Measurements from ENCODE around the gene DGCR6. TPM values are rescaled to one million over a fixed set of nuclear protein-coding genes. Genes with fewer than 3 reads are reported as not detected.

The DGCR6 gene
- total RNA-seq, 1 donor from 2014 or later, result 6.0 TPM

GRCh38 chr22:18925368-18926064, 19.4 kb downstream of the DGCR6 start:
- Mint-ChIP-seq H3K27ac (no peak overlapping the region), H3K9me3 (no peaks in the 10 kb centered on the region), H3K36me3 (no peaks in the 10 kb centered on the region), H3K4me1 (no peaks in the 10 kb centered on the region), H3K27me3 (ENCODE audit: low read depth) (no peaks in the 10 kb centered on the region), H3K4me3 (no peak overlapping the region)
- TF ChIP-seq CTCF (IDR thresholded peaks at IDR 0.05; ENCODE audit: unreplicated experiment), result no peak
- DNase-seq (ENCODE audit: low spot score in 2 of 2, unreplicated experiment in 2 of 2), result no peak

DNA sequence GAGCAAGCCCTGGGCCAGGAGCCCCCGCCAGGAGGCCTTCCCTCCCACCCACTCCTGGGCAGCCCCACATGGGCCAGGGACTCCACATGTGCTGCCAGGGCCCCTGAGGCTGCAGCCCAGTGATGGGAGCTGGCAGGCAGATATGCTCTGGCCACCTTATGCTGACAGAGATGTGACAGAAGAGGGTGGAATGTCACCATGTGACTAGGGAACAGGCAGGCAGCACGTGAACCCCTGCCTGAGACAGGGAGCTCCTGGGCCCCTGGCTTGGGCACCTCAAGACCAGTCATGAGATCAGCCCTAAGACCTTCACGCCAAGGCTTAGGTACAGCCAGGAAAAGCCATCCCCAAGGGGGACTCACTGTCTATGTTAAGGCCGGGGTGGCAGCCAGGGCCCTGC, 20.9 kb downstream of the DGCR6 start:
- no peaks in the 10 kb centered on the region for H3K36me3 Mint-ChIP-seq
- no peak overlapping the region for H3K4me3 Mint-ChIP-seq
- H3K27ac Mint-ChIP-seq, result no peak overlapping the region
- H3K4me1 Mint-ChIP-seq, result no peaks in the 10 kb centered on the region
- H3K9me3 Mint-ChIP-seq, result no peaks in the 10 kb centered on the region
- H3K27me3 Mint-ChIP-seq (ENCODE audit: low read depth), result no peaks in the 10 kb centered on the region
- no peak for DNase-seq (ENCODE audit: low spot score in 2 of 2, unreplicated experiment in 2 of 2)
- TF ChIP-seq CTCF (IDR thresholded peaks at IDR 0.05; ENCODE audit: unreplicated experiment), result no peak

DNA sequence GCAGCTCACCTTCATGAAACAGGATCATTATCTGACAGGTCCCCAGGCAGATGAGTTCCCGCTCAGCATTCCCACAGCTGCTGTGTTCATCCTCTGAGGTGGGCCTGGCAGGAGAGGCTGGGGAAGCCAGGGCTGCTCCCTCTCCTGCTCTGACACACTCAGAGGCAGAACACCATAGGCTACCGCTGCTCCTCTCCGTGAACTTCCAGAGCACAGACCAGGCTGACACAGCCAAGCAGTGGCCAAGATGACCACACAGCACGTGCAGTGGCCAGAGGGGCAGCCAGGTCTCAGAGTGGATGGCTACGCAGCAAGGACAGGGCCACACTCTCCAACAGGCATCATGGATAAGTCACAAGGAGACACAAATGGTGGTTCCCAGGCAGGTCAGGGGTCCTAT, 21.5 kb downstream of the DGCR6 start:
- Mint-ChIP-seq H3K36me3 (no peaks in the 10 kb centered on the region), H3K27me3 (ENCODE audit: low read depth) (no peaks in the 10 kb centered on the region), H3K27ac (no peak overlapping the region), H3K9me3 (no peaks in the 10 kb centered on the region), H3K4me3 (no peak overlapping the region), H3K4me1 (no peaks in the 10 kb centered on the region)
- TF ChIP-seq CTCF (IDR thresholded peaks at IDR 0.05; ENCODE audit: unreplicated experiment), result no peak
- no peak for DNase-seq (ENCODE audit: low spot score in 2 of 2, unreplicated experiment in 2 of 2)

DNA sequence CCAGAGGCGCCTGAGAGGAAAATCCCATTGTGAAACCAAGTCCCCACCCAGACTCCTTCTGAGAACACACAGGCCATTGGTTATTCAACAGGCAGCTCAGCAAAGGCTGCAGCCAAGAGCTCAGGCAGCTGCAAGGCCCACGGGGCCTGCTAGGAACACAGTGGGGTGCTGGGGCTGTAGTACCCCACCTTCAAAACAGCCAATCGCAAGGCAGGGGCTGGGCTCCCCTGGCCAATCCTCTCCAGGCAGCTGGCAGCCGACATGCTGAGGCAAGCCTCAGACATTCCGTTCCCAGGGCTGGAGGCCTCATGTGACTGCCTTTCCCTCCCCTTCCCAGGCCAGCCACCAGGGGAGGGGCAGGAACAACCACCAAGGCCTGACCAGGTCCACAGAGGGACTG, 23.3 kb downstream of the DGCR6 start:
- Mint-ChIP-seq H3K27me3 (ENCODE audit: low read depth) (no peaks in the 10 kb centered on the region), H3K4me1 (no peaks in the 10 kb centered on the region), H3K4me3 (no peak overlapping the region), H3K27ac (no peak overlapping the region), H3K9me3 (no peaks in the 10 kb centered on the region), H3K36me3 (no peaks in the 10 kb centered on the region)
- DNase-seq (ENCODE audit: low spot score in 2 of 2, unreplicated experiment in 2 of 2), result no peak
- no peak for TF ChIP-seq CTCF (IDR thresholded peaks at IDR 0.05; ENCODE audit: unreplicated experiment)

DNA sequence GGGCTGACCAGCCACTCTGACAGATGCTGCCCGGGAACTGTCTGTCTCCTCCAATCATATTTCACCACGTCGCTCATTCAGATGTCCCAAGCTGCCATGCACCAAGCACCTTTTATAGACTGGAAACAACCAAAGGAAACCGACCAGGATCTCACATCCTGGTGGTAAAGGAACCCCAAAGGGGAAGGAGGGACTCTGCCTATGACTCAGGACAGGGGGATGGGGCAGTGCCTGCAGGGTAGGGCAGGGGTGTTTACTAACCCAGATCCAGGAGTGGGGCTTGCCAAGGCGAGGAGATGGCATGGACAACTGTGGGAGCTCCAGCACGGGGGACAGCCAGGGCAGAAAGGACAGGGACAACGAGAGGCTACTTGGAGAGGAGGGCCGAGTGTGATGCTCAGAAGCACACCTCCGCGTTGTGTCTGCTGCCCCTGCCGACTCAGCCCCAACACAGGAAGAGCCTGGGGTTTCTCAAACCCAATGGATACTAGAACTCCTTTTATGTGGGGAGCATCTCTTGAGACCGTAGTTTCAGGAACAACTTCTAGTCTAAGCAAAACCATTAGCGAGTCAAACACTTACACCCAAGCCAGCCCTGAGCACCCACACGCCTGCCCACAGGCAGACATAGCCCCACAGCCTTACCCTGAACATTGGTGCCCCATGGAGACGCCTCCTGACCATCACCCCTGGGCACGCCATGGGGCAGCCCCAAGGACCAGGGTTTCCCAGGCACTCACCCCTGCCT, 26.0 kb downstream of the DGCR6 start:
- H3K27me3 Mint-ChIP-seq (ENCODE audit: low read depth), result no peaks in the 10 kb centered on the region
- TF ChIP-seq CTCF (IDR thresholded peaks at IDR 0.05; ENCODE audit: unreplicated experiment), result no peak
- no peaks in the 10 kb centered on the region for H3K4me1 Mint-ChIP-seq
- no peak overlapping the region for H3K4me3 Mint-ChIP-seq
- H3K36me3 Mint-ChIP-seq, result no peaks in the 10 kb centered on the region
- H3K27ac Mint-ChIP-seq, result no peak overlapping the region
- no peaks in the 10 kb centered on the region for H3K9me3 Mint-ChIP-seq
- DNase-seq (ENCODE audit: low spot score in 2 of 2, unreplicated experiment in 2 of 2), result no peak
